ENCODE results near the gene ICOSLG.
"Not testable (repeated sequence)": the region's sequence is repeated elsewhere in the genome, so short reads cannot be mapped to it uniquely, and the experiment has no call there.

ICOSLG gene

GRCh38 chr21:44263768-44264167 is 23.0 kb upstream of the ICOSLG start:
- no peak for DNase-seq (ENCODE audit: low read depth)

GRCh38 chr21:44263221-44263760 is 22.5 kb upstream of the ICOSLG start:
- no peak for DNase-seq (ENCODE audit: low read depth)

- DNase-seq (ENCODE audit: low read depth): no peak
These were observed 21.8 kb upstream of the ICOSLG start for GRCh38 chr21:44262338-44263056.

GRCh38 chr21:44261675-44262295 is 21.0 kb upstream of the ICOSLG start, which contains the start of gene DNMT3L:
Gene DNMT3L (minus strand): TSS chr21:44261897. CDS start chr21:44261259, 638 bp downstream.
- DNase-seq (ENCODE audit: low read depth): no peak

- DNase-seq (ENCODE audit: low read depth): no peak
These were observed 20.3 kb upstream of the ICOSLG start for GRCh38 chr21:44260791-44261631.

- no peak for DNase-seq (ENCODE audit: low read depth)
These were observed 19.3 kb upstream of the ICOSLG start for GRCh38 chr21:44260066-44260465.

GRCh38 chr21:44259082-44259705 is 18.5 kb upstream of the ICOSLG start:
- DNase-seq (ENCODE audit: low read depth): no peak

GRCh38 chr21:44258056-44258725 is 17.4 kb upstream of the ICOSLG start:
- DNase-seq (ENCODE audit: low read depth): no peak

GRCh38 chr21:44255511-44255981 is 14.8 kb upstream of the ICOSLG start:
- no peak for DNase-seq (ENCODE audit: low read depth)

GRCh38 chr21:44253832-44254710 is 13.3 kb upstream of the ICOSLG start:
- DNase-seq (ENCODE audit: low read depth): no peak

- not testable (repeated sequence) for DNase-seq (ENCODE audit: low read depth)
These were observed 8.7 kb upstream of the ICOSLG start for GRCh38 chr21:44249204-44250037.

- not testable (repeated sequence) for DNase-seq (ENCODE audit: low read depth)
These were observed 7.2 kb upstream of the ICOSLG start for GRCh38 chr21:44247904-44248303.

- DNase-seq (ENCODE audit: low read depth): not testable (repeated sequence)
These were observed 3.2 kb upstream of the ICOSLG start for GRCh38 chr21:44243980-44244379.

- DNase-seq (ENCODE audit: low read depth): not testable (repeated sequence)
These were observed 538 bp upstream of the ICOSLG start for GRCh38 chr21:44241281-44241680.

- not testable (repeated sequence) for DNase-seq (ENCODE audit: low read depth)
These were observed 390 bp downstream of the ICOSLG start for GRCh38 chr21:44240353-44240752.

- not testable (repeated sequence) for DNase-seq (ENCODE audit: low read depth)
These were observed 11.2 kb downstream of the ICOSLG start for GRCh38 chr21:44229561-44229960.

GRCh38 chr21:44228109-44228508 is 12.6 kb downstream of the ICOSLG start:
- not testable (repeated sequence) for DNase-seq (ENCODE audit: low read depth)

- DNase-seq (ENCODE audit: low read depth): not testable (repeated sequence)
These were observed 13.1 kb downstream of the ICOSLG start for GRCh38 chr21:44227614-44228013.

- not testable (repeated sequence) for DNase-seq (ENCODE audit: low read depth)
These were observed 15.1 kb downstream of the ICOSLG start for GRCh38 chr21:44225605-44226004.
